Activated T-helper 1 cell treated with anti-CD3 and anti-CD28 coated beads, Interleukin-12 subunit alpha, Interleukin-12 subunit beta, Interleukin-2, Interleukin-4 antibody, amounts not matched to agents 30 ng/mL and 10 ng/mL and 1 ng/mL, durations not matched to agents 14 hours and 24 hours and 36 hours (primary cell): ENCODE measurements around the gene ANGPTL2. TPM values are rescaled to one million over a fixed set of nuclear protein-coding genes. Genes with fewer than 3 reads are reported as not detected.
"Not testable (repeated sequence)": the region's sequence is repeated elsewhere in the genome, so short reads cannot be mapped to it uniquely, and the experiment has no call there.

Source experiments
- DNase-seq: peaks from one replicate; pipeline ENCODE4 v3.0.0; 2021; ENCODE audit warnings: low spot score
- H3K27ac Mint-ChIP-seq: one replicate; pipeline ENCODE4 v1.8.0; 2021; ENCODE audit warnings: mild to moderate bottlenecking, mixed read lengths
- H3K27me3 Mint-ChIP-seq: one replicate; pipeline ENCODE4 v1.8.0; 2022; ENCODE audit warnings: mild to moderate bottlenecking, moderate library complexity, mixed read lengths; ENCODE audit not compliant: insufficient read depth
- H3K36me3 Mint-ChIP-seq: one replicate; pipeline ENCODE4 v1.8.0; 2021; ENCODE audit warnings: low read depth, mixed read lengths
- H3K4me1 Mint-ChIP-seq: one replicate; pipeline ENCODE4 v1.8.0; 2021; ENCODE audit warnings: low read depth, mixed read lengths
- H3K4me3 Mint-ChIP-seq: one replicate; pipeline ENCODE4 v1.8.0; 2021; ENCODE audit warnings: mild to moderate bottlenecking, moderate library complexity, mixed read lengths
- H3K9me3 Mint-ChIP-seq: one replicate; pipeline ENCODE4 v1.8.0; 2021; ENCODE audit warnings: mixed read lengths
- intact Hi-C: fragments of 100-400 bp; cut with micrococcal nuclease; formaldehyde crosslinking; loops from one replicate; pipeline ENCODE4 v1.15.1; 2024
- total RNA-seq: library from RNA; stranded (reverse); gene quantifications from 2 replicates; pipeline ENCODE4 v1.2.3, GENCODE V29; 2022

Gene ANGPTL2
- total RNA-seq, 1 donor from 2014 or later: not detected

- no peak overlapping the region for H3K4me3 Mint-ChIP-seq
- H3K36me3 Mint-ChIP-seq: no peaks in the 10 kb centered on the region
- H3K27ac Mint-ChIP-seq: no peak overlapping the region
- DNase-seq: no peak
- no peaks in the 10 kb centered on the region for H3K4me1 Mint-ChIP-seq
- intact Hi-C loops: no loop called here
- peaks cover 20% of the 10 kb centered on the region for H3K27me3 Mint-ChIP-seq
- H3K9me3 Mint-ChIP-seq: no peaks in the 10 kb centered on the region
Measured at GRCh38 chr9:127148014-127148413, 25.6 kb upstream of the ANGPTL2 start.

GRCh38 chr9:127147251-127147650 lies 24.8 kb upstream of the ANGPTL2 start:
- Mint-ChIP-seq H3K4me3 (no peak overlapping the region), H3K27ac (no peak overlapping the region), H3K27me3 (peaks cover 22% of the 10 kb centered on the region), H3K9me3 (no peaks in the 10 kb centered on the region), H3K36me3 (no peaks in the 10 kb centered on the region), H3K4me1 (no peaks in the 10 kb centered on the region)
- intact Hi-C loops: no loop called here
- DNase-seq: no peak

- intact Hi-C loops, H3K36me3 Mint-ChIP-seq: not testable (repeated sequence)
- H3K27me3 Mint-ChIP-seq: peaks cover 22% of the 10 kb centered on the region
Measured at GRCh38 chr9:127146841-127147240, 24.4 kb upstream of the ANGPTL2 start.

GRCh38 chr9:127144670-127145445 lies 22.4 kb upstream of the ANGPTL2 start:
- intact Hi-C loops: no loop called here
- Mint-ChIP-seq H3K27ac (no peak overlapping the region), H3K36me3 (no peaks in the 10 kb centered on the region), H3K27me3 (peaks cover 19% of the 10 kb centered on the region), H3K4me1 (no peaks in the 10 kb centered on the region), H3K9me3 (no peaks in the 10 kb centered on the region), H3K4me3 (no peak overlapping the region)
- no peak for DNase-seq

More at GRCh38 chr9:127146841-127147240, 24.4 kb upstream of the ANGPTL2 start:
- not testable (repeated sequence) for H3K4me3 Mint-ChIP-seq, H3K27ac Mint-ChIP-seq, DNase-seq, H3K9me3 Mint-ChIP-seq, H3K4me1 Mint-ChIP-seq

- no peaks in the 10 kb centered on the region for H3K36me3 Mint-ChIP-seq
- H3K4me3 Mint-ChIP-seq: no peak overlapping the region
- no peaks in the 10 kb centered on the region for H3K4me1 Mint-ChIP-seq
- DNase-seq: no peak
- H3K27me3 Mint-ChIP-seq: peaks cover 19% of the 10 kb centered on the region
- intact Hi-C loops: no loop called here
- H3K9me3 Mint-ChIP-seq: no peaks in the 10 kb centered on the region
- H3K27ac Mint-ChIP-seq: no peak overlapping the region
Measured at GRCh38 chr9:127143920-127144465, 21.6 kb upstream of the ANGPTL2 start.

GRCh38 chr9:127142931-127143464 lies 20.6 kb upstream of the ANGPTL2 start:
- H3K27me3 Mint-ChIP-seq: peaks cover 17% of the 10 kb centered on the region
- DNase-seq: no peak
- no peaks in the 10 kb centered on the region for H3K36me3 Mint-ChIP-seq
- no peak overlapping the region for H3K4me3 Mint-ChIP-seq
- intact Hi-C loops: no loop called here
- no peak overlapping the region for H3K27ac Mint-ChIP-seq
- H3K4me1 Mint-ChIP-seq: no peaks in the 10 kb centered on the region
- H3K9me3 Mint-ChIP-seq: no peaks in the 10 kb centered on the region

- no peak for DNase-seq
- no peaks in the 10 kb centered on the region for H3K4me1 Mint-ChIP-seq
- H3K4me3 Mint-ChIP-seq: no peak overlapping the region
- no peak overlapping the region for H3K27ac Mint-ChIP-seq
- no peaks in the 10 kb centered on the region for H3K9me3 Mint-ChIP-seq
- intact Hi-C loops: no loop called here
- peaks cover 14% of the 10 kb centered on the region for H3K27me3 Mint-ChIP-seq
- no peaks in the 10 kb centered on the region for H3K36me3 Mint-ChIP-seq
Measured at GRCh38 chr9:127142291-127142690, 19.9 kb upstream of the ANGPTL2 start.

- Mint-ChIP-seq H3K4me3 (no peak overlapping the region), H3K36me3 (no peaks in the 10 kb centered on the region), H3K4me1 (no peaks in the 10 kb centered on the region), H3K27me3 (peaks cover 8% of the 10 kb centered on the region), H3K27ac (no peak overlapping the region), H3K9me3 (no peaks in the 10 kb centered on the region)
- DNase-seq: no peak
- intact Hi-C loops: no loop called here
Measured at GRCh38 chr9:127140842-127141675, 18.6 kb upstream of the ANGPTL2 start.

GRCh38 chr9:127140181-127140580 lies 17.7 kb upstream of the ANGPTL2 start:
- Mint-ChIP-seq H3K27me3 (peaks cover 13% of the 10 kb centered on the region), H3K4me3 (no peak overlapping the region), H3K36me3 (no peaks in the 10 kb centered on the region), H3K27ac (no peak overlapping the region), H3K9me3 (no peaks in the 10 kb centered on the region), H3K4me1 (no peaks in the 10 kb centered on the region)
- intact Hi-C loops: no loop called here
- no peak for DNase-seq

GRCh38 chr9:127139775-127140174 lies 17.3 kb upstream of the ANGPTL2 start:
- no peaks in the 10 kb centered on the region for H3K9me3 Mint-ChIP-seq
- no peaks in the 10 kb centered on the region for H3K36me3 Mint-ChIP-seq
- H3K27ac Mint-ChIP-seq: no peak overlapping the region
- peaks cover 13% of the 10 kb centered on the region for H3K27me3 Mint-ChIP-seq
- H3K4me1 Mint-ChIP-seq: no peaks in the 10 kb centered on the region
- H3K4me3 Mint-ChIP-seq: no peak overlapping the region
- DNase-seq: no peak
- intact Hi-C loops: no loop called here

- Mint-ChIP-seq H3K9me3 (no peaks in the 10 kb centered on the region), H3K4me1 (no peaks in the 10 kb centered on the region), H3K4me3 (no peak overlapping the region), H3K27ac (no peak overlapping the region), H3K27me3 (peaks cover 13% of the 10 kb centered on the region), H3K36me3 (no peaks in the 10 kb centered on the region)
- intact Hi-C loops: no loop called here
- no peak for DNase-seq
Measured at GRCh38 chr9:127139071-127139731, 16.8 kb upstream of the ANGPTL2 start.

- Mint-ChIP-seq H3K9me3 (no peaks in the 10 kb centered on the region), H3K36me3 (no peaks in the 10 kb centered on the region), H3K4me3 (no peak overlapping the region), H3K27ac (no peak overlapping the region), H3K4me1 (no peaks in the 10 kb centered on the region), H3K27me3 (peaks cover 11% of the 10 kb centered on the region)
- intact Hi-C loops: no loop called here
- DNase-seq: no peak
Measured at GRCh38 chr9:127138444-127138843, 16.0 kb upstream of the ANGPTL2 start.
